ENCODE data around the gene DICER1.

- TF ChIP-seq POLR2AphosphoS5 (IDR thresholded peaks at IDR 0.05; ENCODE audit: low read depth) (no peak), CTCF (conservative IDR thresholded peaks at IDR 0.05; ENCODE audit: low read depth in 2 of 2) (peak; percentile 8 to 33; a peak in 2 of 4 replicates), EZH2 (IDR thresholded peaks at IDR 0.05; ENCODE audit: low read depth, unreplicated experiment) (no peak), STAT1 (IDR thresholded peaks at IDR 0.05; ENCODE audit: unreplicated experiment) (no peak), CREB1 (CRISPR knock-in tag; IDR thresholded peaks at IDR 0.05; ENCODE audit: low read depth) (no peak), REST (IDR thresholded peaks at IDR 0.05; ENCODE audit: unreplicated experiment) (no peak), EZH2phosphoT487 (IDR thresholded peaks at IDR 0.05; ENCODE audit: unreplicated experiment) (no peak), ZNF114 (CRISPR knock-in tag; IDR thresholded peaks at IDR 0.05) (no peak)
Measured at GRCh38 chr14:95048771-95049312, 108.5 kb downstream of the DICER1 start.
